Esophagus (tissue), 2 donors: ENCODE measurements around the gene SPARC. TPM values are rescaled to one million over a fixed set of nuclear protein-coding genes. Genes with fewer than 3 reads are reported as not detected.
A peak's percentile ranks its signal among the peaks of the same experiment; 100 is the strongest.
"Not testable (repeated sequence)": the region's sequence is repeated elsewhere in the genome, so short reads cannot be mapped to it uniquely, and the experiment has no call there.

Source experiments
- H3K27ac ChIP-seq, 2 donors: one replicate each; pipeline ENCODE4 v1.5.1; 2013; ENCODE audit warnings: low read depth in 2 of 2, mild to moderate bottlenecking in 2 of 2, inconsistent platforms in 1 of 2, low read length in 1 of 2, moderate library complexity in 1 of 2
- H3K27me3 ChIP-seq, 2 donors: one replicate each; pipeline ENCODE4 v1.6.1; 2013; ENCODE audit warnings: low read length in 2 of 2, control low read depth in 1 of 2, mild to moderate bottlenecking in 1 of 2; ENCODE audit not compliant: insufficient read depth in 2 of 2, control insufficient read depth in 1 of 2
- H3K36me3 ChIP-seq, 2 donors: one replicate each; pipeline ENCODE4 v1.6.1; 2013; ENCODE audit warnings: low read length in 1 of 2; ENCODE audit not compliant: control insufficient read depth in 2 of 2, insufficient read depth in 2 of 2
- H3K4me1 ChIP-seq, 2 donors: one replicate each; pipeline ENCODE4 v1.6.1; 2013; ENCODE audit warnings: low read length in 1 of 2; ENCODE audit not compliant: control insufficient read depth in 2 of 2, insufficient read depth in 2 of 2
- H3K4me3 ChIP-seq, 2 donors: one replicate each; pipeline ENCODE4 v1.5.1; 2013; ENCODE audit warnings: low read length in 2 of 2, mild to moderate bottlenecking in 2 of 2, low read depth in 1 of 2, moderate library complexity in 1 of 2
- H3K9me3 ChIP-seq, 2 donors: one replicate each; pipeline ENCODE4 v1.6.1; 2013; ENCODE audit warnings: mild to moderate bottlenecking in 2 of 2, low read depth in 1 of 2, low read length in 1 of 2, moderate library complexity in 1 of 2; ENCODE audit not compliant: control insufficient read depth in 2 of 2, insufficient read depth in 1 of 2
- WGBS, 2 donors: extraction: QIAGEN DNeasy Blood & Tissue Kit; methylation state at CpG; one replicate each; pipeline ENCODE4 v1.1.7; 2013; 5-methylcytosine and 5-hydroxymethylcytosine counted together
- polyA plus RNA-seq, 2 donors: library from polyadenylated mRNA; stranded (reverse); fragments of 200-250 nt; gene quantifications; one replicate each; pipeline ENCODE4 v1.2.3, GENCODE V29; 2013
- donor health status: healthy with polysubstance abuse.
- donor health status: Bipolar disorder and iron deficiency.

The SPARC gene
- polyA plus RNA-seq, 2 donors = 12.1 to 52.5 TPM

- no peaks in the 10 kb centered on the region for H3K27me3 ChIP-seq
- H3K27ac ChIP-seq = peak overlapping the region; percentile 5 to 26
- H3K4me1 ChIP-seq = peaks cover 7 to 12% of the 10 kb centered on the region in 2 donors
- H3K9me3 ChIP-seq = no peaks in the 10 kb centered on the region
- 63 to 67% methylated on average over 6 of the region's 6 CpGs for WGBS, 2 donors
- no peak overlapping the region for H3K4me3 ChIP-seq
- no peaks in the 10 kb centered on the region for H3K36me3 ChIP-seq
These were observed 4.5 kb downstream of the SPARC start for GRCh38 chr5:151682240-151682639.

- H3K4me1 ChIP-seq = peaks cover 7 to 8% of the 10 kb centered on the region in 2 donors
These were observed 5.7 kb downstream of the SPARC start for GRCh38 chr5:151680944-151681427.

DNA sequence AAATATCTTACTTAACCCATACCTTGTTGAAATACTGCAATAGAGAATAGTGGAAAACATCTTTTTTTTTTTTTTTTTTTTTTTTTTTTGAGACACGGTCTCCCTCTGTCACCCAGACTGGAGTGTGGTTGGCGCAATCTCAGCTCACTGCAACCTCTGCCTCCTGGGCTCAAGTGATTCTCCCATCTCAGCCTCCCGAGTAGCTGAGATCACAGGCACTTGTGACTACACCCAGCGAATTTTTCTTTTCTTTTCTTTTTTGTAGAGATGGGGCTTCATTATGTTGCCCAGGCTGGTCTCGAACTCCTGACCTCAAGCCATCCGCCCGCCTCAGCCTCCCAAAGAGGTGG lies 6.6 kb downstream of the SPARC start:
- WGBS, 2 donors = 79 to 87% methylated on average over 7 of the region's 7 CpGs
- not testable (repeated sequence) for H3K36me3 ChIP-seq, H3K27ac ChIP-seq, H3K27me3 ChIP-seq, H3K4me3 ChIP-seq, H3K9me3 ChIP-seq, H3K4me1 ChIP-seq

More at GRCh38 chr5:151680944-151681427, 5.7 kb downstream of the SPARC start:
- Histone ChIP-seq H3K9me3 (no peaks in the 10 kb centered on the region), H3K36me3 (no peaks in the 10 kb centered on the region), H3K27me3 (no peaks in the 10 kb centered on the region), H3K4me3 (no peak overlapping the region), H3K27ac (peak overlapping the region; percentile 9 to 59)
- WGBS, 2 donors = 65% methylated on average over 5 of the region's 5 CpGs

GRCh38 chr5:151679421-151680155 lies 7.1 kb downstream of the SPARC start:
- peaks cover 7 to 8% of the 10 kb centered on the region in 2 donors for H3K4me1 ChIP-seq
- no peak overlapping the region for H3K4me3 ChIP-seq
- WGBS, 2 donors = 73 to 78% methylated on average over 8 of the region's 8 CpGs

GRCh38 chr5:151678713-151679112 lies 8.0 kb downstream of the SPARC start:
- Histone ChIP-seq H3K27ac (peak overlapping the region; percentile 36 to 38), H3K36me3 (no peaks in the 10 kb centered on the region), H3K4me1 (peaks cover 7 to 8% of the 10 kb centered on the region in 2 donors), H3K4me3 (no peak overlapping the region), H3K27me3 (no peaks in the 10 kb centered on the region), H3K9me3 (no peaks in the 10 kb centered on the region)
- 66 to 71% methylated on average over 5 of the region's 5 CpGs for WGBS, 2 donors

More at GRCh38 chr5:151679421-151680155, 7.1 kb downstream of the SPARC start:
- H3K27me3 ChIP-seq = no peaks in the 10 kb centered on the region
- H3K9me3 ChIP-seq = no peaks in the 10 kb centered on the region
- no peaks in the 10 kb centered on the region for H3K36me3 ChIP-seq
- H3K27ac ChIP-seq = peak overlapping the region; percentile 1 to 26

DNA sequence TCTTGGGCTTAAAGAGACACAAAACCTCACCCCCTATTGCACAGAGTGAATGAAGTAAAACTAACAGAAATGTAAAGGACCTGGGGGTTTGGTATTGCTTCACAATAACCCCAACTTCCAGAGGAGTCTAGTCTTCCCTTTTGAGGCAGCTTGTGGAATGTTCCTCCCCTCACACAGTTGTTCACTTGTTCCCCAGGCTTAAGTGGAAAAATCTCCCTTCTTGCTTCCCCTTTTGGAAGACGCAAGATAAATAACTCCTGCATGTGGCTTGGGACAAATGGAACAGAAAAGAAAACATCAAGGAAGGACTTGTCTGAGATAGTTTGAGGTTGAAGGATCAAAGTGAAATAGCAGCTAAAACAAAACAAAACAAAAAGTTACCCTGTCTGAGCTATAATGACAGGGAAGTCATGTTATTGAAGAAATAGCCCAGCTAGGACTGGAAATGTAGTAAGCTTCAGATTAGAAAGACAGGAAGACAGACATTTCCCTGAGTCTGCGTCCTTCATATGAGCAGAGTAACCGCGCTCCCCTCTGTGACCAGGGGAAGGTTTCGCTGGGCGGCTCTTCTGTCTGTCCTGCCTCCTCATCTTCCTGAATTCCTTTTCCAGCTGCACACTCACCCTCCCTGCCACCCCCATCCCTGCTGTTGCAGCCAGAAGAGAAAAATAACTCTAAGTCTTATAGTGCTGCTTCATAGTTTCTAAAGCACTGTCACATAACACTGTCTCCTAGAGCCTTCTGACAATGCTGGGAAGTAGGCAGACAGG lies 8.8 kb downstream of the SPARC start:
- peaks cover 2 to 4% of the 10 kb centered on the region in 2 donors for H3K4me1 ChIP-seq
- no peaks in the 10 kb centered on the region for H3K27me3 ChIP-seq
- no peaks in the 10 kb centered on the region for H3K9me3 ChIP-seq
- H3K27ac ChIP-seq = peak overlapping the region; percentile 46 to 48
- WGBS, 2 donors = 58 to 60% methylated on average over 6 of the region's 6 CpGs
- no peaks in the 10 kb centered on the region for H3K36me3 ChIP-seq
- H3K4me3 ChIP-seq = no peak overlapping the region

DNA sequence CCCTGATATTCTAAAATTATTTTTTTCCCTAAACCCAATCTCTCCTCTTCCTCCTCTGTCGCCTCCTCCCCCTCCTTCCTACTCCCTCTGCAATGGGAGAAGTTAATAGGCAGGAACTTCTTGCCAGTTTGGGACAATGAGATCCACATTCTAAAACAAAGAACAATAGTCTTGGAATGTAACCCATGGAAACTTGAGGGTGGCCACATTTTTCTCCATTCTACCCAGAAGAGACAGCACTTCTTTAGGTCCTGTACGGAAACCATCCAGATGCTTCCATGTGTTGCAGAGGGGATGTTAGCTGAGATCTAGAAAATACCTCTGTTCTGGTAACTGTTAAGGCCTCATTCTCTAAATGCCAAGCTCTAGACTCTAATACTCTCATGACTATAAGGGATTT lies 10.0 kb downstream of the SPARC start:
- H3K27me3 ChIP-seq = no peaks in the 10 kb centered on the region
- WGBS, 2 donors = 65 to 72% methylated on average over 2 of the region's 2 CpGs
- no peaks in the 10 kb centered on the region for H3K36me3 ChIP-seq
- peaks cover 2 to 5% of the 10 kb centered on the region in 2 donors for H3K4me1 ChIP-seq
- H3K4me3 ChIP-seq = no peak overlapping the region
- no peak overlapping the region for H3K27ac ChIP-seq
- no peaks in the 10 kb centered on the region for H3K9me3 ChIP-seq

DNA sequence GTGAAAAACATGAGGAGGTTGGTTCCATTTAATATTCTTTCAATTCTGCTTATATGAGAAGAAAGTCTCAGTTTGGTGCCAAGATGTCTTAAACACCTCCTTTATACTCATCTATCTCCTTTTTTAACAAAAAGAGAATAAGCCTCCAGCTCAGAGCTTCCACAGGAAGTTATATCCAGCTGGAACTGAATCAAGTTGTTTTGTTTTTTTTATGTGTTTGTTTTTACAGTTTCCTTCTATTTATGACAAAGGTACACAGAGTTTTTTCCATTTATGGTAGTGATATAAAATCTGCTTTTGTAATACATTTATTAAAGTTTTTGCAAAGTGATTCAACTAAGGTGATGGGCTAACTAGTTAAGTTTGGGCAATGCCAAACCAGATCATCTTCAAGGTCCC lies 10.4 kb downstream of the SPARC start:
- Histone ChIP-seq H3K4me1 (peaks cover 2 to 9% of the 10 kb centered on the region in 2 donors), H3K9me3 (no peaks in the 10 kb centered on the region), H3K4me3 (no peak overlapping the region), H3K36me3 (no peaks in the 10 kb centered on the region), H3K27ac (no peak overlapping the region), H3K27me3 (no peaks in the 10 kb centered on the region)

- H3K4me3 ChIP-seq = no peak overlapping the region
- no peaks in the 10 kb centered on the region for H3K27me3 ChIP-seq
- H3K4me1 ChIP-seq = peaks cover 0 to 10% of the 10 kb centered on the region in 2 donors
- H3K27ac ChIP-seq = peak overlapping the region; percentile 14 to 38
- no peaks in the 10 kb centered on the region for H3K9me3 ChIP-seq
- 48 to 60% methylated on average over 3 of the region's 3 CpGs for WGBS, 2 donors
- H3K36me3 ChIP-seq = no peaks in the 10 kb centered on the region
These were observed 11.0 kb downstream of the SPARC start for GRCh38 chr5:151675611-151676313.
